Measurements from ENCODE around the gene RNLS.
"Not testable (repeated sequence)": the region's sequence is repeated elsewhere in the genome, so short reads cannot be mapped to it uniquely, and the experiment has no call there.

Gene RNLS

GRCh38 chr10:88343761-88344484 is 239.2 kb downstream of the RNLS start:
- DNase-seq (ENCODE audit: low spot score), result no peak

- no peak for DNase-seq (ENCODE audit: low spot score)
Observed at GRCh38 chr10:88342733-88343310, 240.3 kb downstream of the RNLS start.

- DNase-seq (ENCODE audit: low spot score), result no peak
Observed at GRCh38 chr10:88337134-88337533, 246.0 kb downstream of the RNLS start.

GRCh38 chr10:88336334-88336733 is 246.8 kb downstream of the RNLS start:
- DNase-seq (ENCODE audit: low spot score), result no peak

GRCh38 chr10:88333248-88333630 is 249.9 kb downstream of the RNLS start:
- no peak for DNase-seq (ENCODE audit: low spot score)

GRCh38 chr10:88332503-88333247 is 250.4 kb downstream of the RNLS start:
- no peak for DNase-seq (ENCODE audit: low spot score)

- DNase-seq (ENCODE audit: low spot score), result no peak
Observed at GRCh38 chr10:88330174-88330573, 252.9 kb downstream of the RNLS start.

GRCh38 chr10:88322324-88323063 is 260.6 kb downstream of the RNLS start:
- DNase-seq (ENCODE audit: low spot score), result no peak

GRCh38 chr10:88319960-88320517 is 263.1 kb downstream of the RNLS start:
- no peak for DNase-seq (ENCODE audit: low spot score)

- no peak for DNase-seq (ENCODE audit: low spot score)
Observed at GRCh38 chr10:88318803-88319202, 264.3 kb downstream of the RNLS start.

GRCh38 chr10:88317099-88317498 is 266.0 kb downstream of the RNLS start:
- no peak for DNase-seq (ENCODE audit: low spot score)

- DNase-seq (ENCODE audit: low spot score), result no peak
Observed at GRCh38 chr10:88316292-88316861, 266.7 kb downstream of the RNLS start.

- DNase-seq (ENCODE audit: low spot score), result no peak
Observed at GRCh38 chr10:88315755-88316154, 267.4 kb downstream of the RNLS start.

- no peak for DNase-seq (ENCODE audit: low spot score)
Observed at GRCh38 chr10:88314362-88314761, 268.8 kb downstream of the RNLS start.

- DNase-seq (ENCODE audit: low spot score), result no peak
Observed at GRCh38 chr10:88313878-88314277, 269.2 kb downstream of the RNLS start.

- DNase-seq (ENCODE audit: low spot score), result no peak
Observed at GRCh38 chr10:88312855-88313254, 270.3 kb downstream of the RNLS start.

- DNase-seq (ENCODE audit: low spot score), result no peak
Observed at GRCh38 chr10:88311264-88311663, 271.9 kb downstream of the RNLS start.

GRCh38 chr10:88309365-88309764 is 273.8 kb downstream of the RNLS start:
- no peak for DNase-seq (ENCODE audit: low spot score)

- DNase-seq (ENCODE audit: low spot score), result not testable (repeated sequence)
Observed at GRCh38 chr10:88308361-88308760, 274.8 kb downstream of the RNLS start.

- DNase-seq (ENCODE audit: low spot score), result no peak
Observed at GRCh38 chr10:88299787-88300186, 283.3 kb downstream of the RNLS start.

GRCh38 chr10:88297103-88297502 is 286.0 kb downstream of the RNLS start:
- no peak for DNase-seq (ENCODE audit: low spot score)

Data from hepatic stellate cell (primary cell).